Activated naive CD4-positive, alpha-beta T cell treated with anti-CD3 and anti-CD28 coated beads for 36 hours (primary cell): ENCODE data around the gene MT1H. TPM values are rescaled to one million over a fixed set of nuclear protein-coding genes. Genes with fewer than 3 reads are reported as not detected.
"Not testable (repeated sequence)": the region's sequence is repeated elsewhere in the genome, so short reads cannot be mapped to it uniquely, and the experiment has no call there.

ENCODE experiments used
- CTCF ChIA-PET: fragments of 350-600 bp; sonication (Branson Sonifier 250); formaldehyde crosslinking; loops from one replicate; lab custom pipeline; 2021; ENCODE audit warnings: antibody characterized with exemption; lab: Charles Lee
- DNase-seq: peaks from one replicate; pipeline ENCODE4 v3.0.0-alpha.2; 2020
- H3K27ac Mint-ChIP-seq: one replicate; pipeline ENCODE4 v1.8.0; 2021; ENCODE audit warnings: mild to moderate bottlenecking, mixed read lengths
- H3K27me3 Mint-ChIP-seq: one replicate; pipeline ENCODE4 v1.8.0; 2021; ENCODE audit warnings: low read depth, mixed read lengths
- H3K36me3 Mint-ChIP-seq: one replicate; pipeline ENCODE4 v1.8.0; 2021; ENCODE audit warnings: low read depth, mixed read lengths
- H3K4me1 Mint-ChIP-seq: one replicate; pipeline ENCODE4 v1.8.0; 2021; ENCODE audit warnings: low read depth, mixed read lengths
- H3K4me3 Mint-ChIP-seq: one replicate; pipeline ENCODE4 v1.8.0; 2021; ENCODE audit warnings: mild to moderate bottlenecking, moderate library complexity, mixed read lengths
- H3K9me3 Mint-ChIP-seq: one replicate; pipeline ENCODE4 v1.8.0; 2021; ENCODE audit warnings: mixed read lengths
- intact Hi-C: fragments of 100-400 bp; cut with micrococcal nuclease; formaldehyde crosslinking; loops from one replicate; pipeline ENCODE4 v1.15.1; 2023
- total RNA-seq, 2 experiments: library from RNA; stranded (reverse); gene quantifications; one replicate each; pipeline ENCODE4 v1.2.3, GENCODE V29; 2021

MT1H gene
- total RNA-seq, 2 experiments from 2014 or later: 5.4 to 7.4 TPM

DNA sequence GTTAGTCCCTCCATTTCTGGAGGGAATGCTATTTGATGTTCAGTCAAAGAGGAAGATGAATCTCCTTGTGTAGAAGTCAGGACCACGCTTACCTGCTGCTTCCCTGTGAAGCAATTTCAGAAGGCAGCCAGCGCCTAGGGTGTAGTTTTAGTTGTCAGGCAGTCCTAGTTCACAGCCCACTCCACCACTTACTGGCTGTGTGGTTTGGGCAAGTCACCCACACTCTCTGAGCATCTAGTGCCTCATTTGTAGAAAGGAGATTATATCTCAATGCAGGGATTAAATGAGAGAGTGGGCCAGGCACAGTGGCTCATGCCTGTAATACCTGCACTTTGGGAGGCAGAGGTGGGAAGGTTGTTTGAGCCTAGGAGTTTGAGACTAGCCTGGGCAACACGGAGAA is 2.6 kb downstream of the MT1H start:
- intact Hi-C loops, H3K27ac Mint-ChIP-seq, H3K36me3 Mint-ChIP-seq, H3K4me3 Mint-ChIP-seq, H3K9me3 Mint-ChIP-seq, DNase-seq: not testable (repeated sequence)
- peaks cover 42% of the 10 kb centered on the region for H3K27me3 Mint-ChIP-seq
- CTCF ChIA-PET: interaction anchor here (0.6 to 1.4 kb wide), 4 partner anchors 24 to 96 kb away, joined by 3 to 7 read pairs (median 3); no protein-coding TSS in a partner anchor
- peaks cover 28% of the 10 kb centered on the region for H3K4me1 Mint-ChIP-seq

DNA sequence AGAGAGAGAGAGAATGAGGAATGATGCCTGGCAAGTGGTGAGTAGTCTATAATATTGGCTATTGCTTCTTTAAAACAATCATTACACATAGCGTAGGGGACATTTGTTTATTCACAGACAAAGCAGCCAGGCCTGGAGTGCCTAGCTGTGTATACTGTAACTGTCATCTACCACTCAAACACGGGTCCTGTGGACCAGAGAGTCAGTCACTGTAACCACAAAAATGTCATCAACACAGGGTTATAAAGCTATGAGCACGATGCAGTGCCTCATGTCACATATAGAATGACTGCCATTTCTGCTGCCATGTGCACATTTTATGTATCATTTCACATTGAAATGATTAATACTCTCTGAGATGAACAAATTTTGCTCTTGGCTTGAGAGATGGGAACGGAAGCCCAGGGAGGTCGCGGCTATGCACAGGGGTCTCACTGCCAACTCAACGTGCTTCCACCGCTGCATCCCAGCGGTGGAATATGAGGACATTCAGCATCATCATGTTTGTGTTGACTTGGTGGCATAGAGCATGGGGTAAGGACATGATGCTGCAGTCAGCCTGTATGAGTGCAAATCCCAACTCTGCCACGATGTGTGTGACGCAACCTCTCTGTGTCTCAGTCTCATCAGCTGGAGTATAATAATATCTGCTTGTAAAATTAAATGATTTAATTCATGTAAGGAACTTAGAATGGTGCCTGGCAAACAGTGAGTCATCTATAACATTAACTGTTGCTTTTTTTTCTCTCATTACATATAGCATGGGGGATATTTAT is 3.3 kb downstream of the MT1H start:
- no peaks in the 10 kb centered on the region for H3K36me3 Mint-ChIP-seq
- no peak for DNase-seq
- CTCF ChIA-PET: interaction anchor here (0.8 to 1.7 kb wide), 9 partner anchors 8 to 97 kb away, joined by 3 to 15 read pairs (median 4); no protein-coding TSS in a partner anchor
- no peak overlapping the region for H3K4me3 Mint-ChIP-seq
- peaks cover 35% of the 10 kb centered on the region for H3K27me3 Mint-ChIP-seq
- H3K9me3 Mint-ChIP-seq: no peaks in the 10 kb centered on the region
- no peak overlapping the region for H3K27ac Mint-ChIP-seq
- intact Hi-C loops: no loop called here
- H3K4me1 Mint-ChIP-seq: peaks cover 26% of the 10 kb centered on the region

DNA sequence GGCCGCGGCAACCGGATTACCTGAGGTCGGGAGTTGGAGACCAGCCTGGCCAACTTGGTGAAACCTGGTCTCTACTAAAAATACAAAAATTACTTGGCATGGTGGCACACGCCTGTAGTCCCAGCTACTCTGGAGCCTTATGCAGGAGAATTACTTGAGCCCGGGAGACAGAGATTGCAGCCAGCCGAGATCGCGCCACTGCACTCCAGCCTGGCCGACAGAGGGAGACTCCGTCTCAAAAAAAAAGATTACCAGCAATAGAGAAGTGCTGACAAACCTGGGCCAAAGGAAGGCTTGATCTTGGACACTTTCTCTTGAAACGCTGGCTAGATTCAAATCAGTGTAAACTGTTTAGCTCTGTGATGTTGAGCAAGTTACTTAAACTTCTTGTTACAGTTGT is 4.3 kb downstream of the MT1H start:
- H3K9me3 Mint-ChIP-seq: no peaks in the 10 kb centered on the region
- H3K36me3 Mint-ChIP-seq: no peaks in the 10 kb centered on the region
- peaks cover 26% of the 10 kb centered on the region for H3K27me3 Mint-ChIP-seq
- intact Hi-C loops: loop anchor here (1.0 kb wide), 2 partner anchors 8 to 28 kb away; partner anchors contain the start of gene MT1X
- H3K4me3 Mint-ChIP-seq: no peak overlapping the region
- peaks cover 18% of the 10 kb centered on the region for H3K4me1 Mint-ChIP-seq
- CTCF ChIA-PET: interaction anchor here (0.6 to 1.7 kb wide), 9 partner anchors 8 to 119 kb away, joined by 3 to 15 read pairs (median 3); partner anchors contain the start of gene MT1X
- DNase-seq: peak; percentile 52
- H3K27ac Mint-ChIP-seq: no peak overlapping the region

DNA sequence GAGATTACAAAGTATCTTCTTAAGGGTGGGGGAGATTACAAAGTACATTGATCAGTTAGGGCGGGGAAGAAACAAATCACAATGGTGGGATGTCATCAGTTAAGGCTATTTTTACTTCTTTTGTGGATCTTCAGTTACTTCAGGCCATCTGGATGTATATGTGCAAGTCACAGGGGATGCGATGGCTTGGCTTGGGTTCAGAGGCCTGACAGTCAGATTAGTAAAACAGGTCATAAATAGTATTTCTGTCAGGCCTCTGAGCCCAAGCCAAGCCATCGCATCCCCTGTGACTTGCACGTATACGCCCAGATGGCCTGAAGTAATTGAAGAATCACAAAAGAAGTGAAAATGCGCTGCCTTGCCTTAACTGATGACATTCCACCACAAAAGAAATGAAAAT is 5.0 kb downstream of the MT1H start:
- not testable (repeated sequence) for H3K4me3 Mint-ChIP-seq, H3K27ac Mint-ChIP-seq, H3K9me3 Mint-ChIP-seq, DNase-seq, H3K36me3 Mint-ChIP-seq
- Mint-ChIP-seq H3K4me1 (peaks cover 15% of the 10 kb centered on the region), H3K27me3 (peaks cover 21% of the 10 kb centered on the region)
- CTCF ChIA-PET: interaction anchor here (0.7 to 1.7 kb wide), 3 partner anchors 27 to 119 kb away, joined by 3 to 15 read pairs (median 5); no protein-coding TSS in a partner anchor
- intact Hi-C loops: loop anchor here (1.0 kb wide), 2 partner anchors 8 to 28 kb away; partner anchors contain the start of gene MT1X

DNA sequence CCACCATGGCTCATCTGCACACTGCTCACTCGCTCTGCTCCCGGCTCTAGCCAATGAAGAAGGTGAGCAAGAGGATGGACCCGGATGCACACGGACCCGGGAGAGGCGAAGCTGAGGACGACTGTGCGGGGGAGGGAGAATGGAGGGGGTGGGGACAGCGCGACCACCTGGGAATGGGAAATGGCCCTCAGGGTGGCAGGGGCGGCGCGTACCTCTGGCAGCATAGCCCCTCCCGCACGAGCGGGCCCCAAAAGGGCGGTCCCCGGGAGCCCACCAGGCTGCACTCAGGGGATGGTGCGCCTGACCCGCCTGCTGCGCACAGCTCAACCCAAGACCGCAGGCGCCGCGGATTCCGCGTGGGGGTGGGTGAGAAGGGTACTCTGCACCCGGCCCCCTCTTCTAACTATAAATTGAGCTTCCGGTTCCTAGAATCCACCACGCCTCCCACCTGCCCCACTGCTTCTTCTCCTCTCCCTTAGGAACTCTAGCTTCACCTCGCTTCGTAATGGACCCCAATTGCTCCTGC is 6.1 kb downstream of the MT1H start:
- peak; percentile 73 for DNase-seq
- CTCF ChIA-PET: interaction anchor here (0.8 to 1.4 kb wide), 3 partner anchors 13 to 31 kb away, joined by 3 to 13 read pairs (median 3); no protein-coding TSS in a partner anchor
- H3K4me1 Mint-ChIP-seq: peaks cover 11% of the 10 kb centered on the region
- intact Hi-C loops: loop anchor here (1.0 kb wide), 1 partner anchor 7 kb away; the partner anchor contains the start of gene MT1G
- H3K4me3 Mint-ChIP-seq: peak overlapping the region; percentile 55
- peaks cover 10% of the 10 kb centered on the region for H3K27me3 Mint-ChIP-seq
- no peaks in the 10 kb centered on the region for H3K9me3 Mint-ChIP-seq
- no peaks in the 10 kb centered on the region for H3K36me3 Mint-ChIP-seq
- H3K27ac Mint-ChIP-seq: no peak overlapping the region

DNA sequence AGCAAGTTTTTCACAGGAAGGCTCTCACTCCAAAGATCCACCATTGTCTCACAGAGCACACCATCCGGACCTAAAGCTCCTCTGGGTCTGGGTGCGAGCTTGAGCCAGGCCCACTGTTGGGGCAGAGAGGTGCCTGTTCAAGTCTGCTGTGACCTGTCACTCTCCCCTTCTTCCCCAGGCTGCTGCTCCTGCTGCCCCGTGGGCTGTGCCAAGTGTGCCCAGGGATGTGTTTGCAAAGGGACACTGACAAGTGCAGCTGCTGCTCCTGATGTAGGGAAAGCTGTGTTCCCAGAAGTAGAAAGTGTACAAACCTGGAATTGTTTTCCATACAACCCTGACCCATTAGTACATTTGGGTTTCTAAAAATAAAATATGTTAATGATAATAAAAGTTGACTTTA is 7.9 kb downstream of the MT1H start:
- CTCF ChIA-PET: interaction anchor here (0.6 to 0.7 kb wide), 3 partner anchors 23 to 836 kb away, joined by 3 read pairs; partner anchors contain the start of gene MT2A
- Mint-ChIP-seq H3K27ac (no peak overlapping the region), H3K27me3 (peaks cover 4% of the 10 kb centered on the region), H3K36me3 (no peaks in the 10 kb centered on the region), H3K4me3 (no peak overlapping the region), H3K4me1 (peaks cover 15% of the 10 kb centered on the region), H3K9me3 (no peaks in the 10 kb centered on the region)
- no peak for DNase-seq
- intact Hi-C loops: no loop called here

DNA sequence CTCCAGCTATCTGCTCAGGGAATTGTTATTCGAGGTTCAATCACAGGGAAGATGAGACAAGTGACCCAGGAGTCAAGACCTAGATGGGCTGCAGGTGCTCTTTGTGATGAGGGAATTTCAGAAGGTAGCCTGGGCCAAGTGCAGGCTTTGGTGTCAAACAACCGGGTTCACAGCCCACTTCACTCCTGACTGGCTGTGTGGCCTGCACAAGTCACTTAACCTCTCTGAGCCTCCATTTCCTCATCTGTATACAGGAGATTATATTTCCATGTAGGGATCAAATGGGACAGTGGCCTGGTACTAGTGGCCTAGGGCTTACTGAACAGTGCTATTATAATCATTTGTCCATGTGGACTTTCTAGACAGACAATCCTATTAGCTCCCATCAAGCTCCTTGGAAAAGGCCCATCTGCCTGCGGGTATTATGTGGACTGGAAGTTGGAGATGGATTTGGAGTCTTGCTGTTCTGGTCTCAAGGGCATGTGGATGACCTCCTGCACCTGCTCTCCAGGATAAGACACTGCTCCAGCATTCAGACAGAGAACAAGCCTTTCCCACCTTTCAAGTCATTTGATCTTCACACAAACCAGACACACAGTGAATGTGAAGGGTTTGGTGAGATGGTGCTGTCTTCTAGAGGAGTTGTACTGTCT is 9.6 kb downstream of the MT1H start:
- no peaks in the 10 kb centered on the region for H3K9me3 Mint-ChIP-seq
- no peaks in the 10 kb centered on the region for H3K36me3 Mint-ChIP-seq
- H3K4me3 Mint-ChIP-seq: no peak overlapping the region
- no peak overlapping the region for H3K27ac Mint-ChIP-seq
- CTCF ChIA-PET: interaction anchor here (1.0 kb wide), 1 partner anchor 22 kb away, joined by 5 read pairs; no protein-coding TSS in a partner anchor
- intact Hi-C loops: no loop called here
- DNase-seq: no peak
- peaks cover 27% of the 10 kb centered on the region for H3K4me1 Mint-ChIP-seq
- H3K27me3 Mint-ChIP-seq: peaks cover 4% of the 10 kb centered on the region

DNA sequence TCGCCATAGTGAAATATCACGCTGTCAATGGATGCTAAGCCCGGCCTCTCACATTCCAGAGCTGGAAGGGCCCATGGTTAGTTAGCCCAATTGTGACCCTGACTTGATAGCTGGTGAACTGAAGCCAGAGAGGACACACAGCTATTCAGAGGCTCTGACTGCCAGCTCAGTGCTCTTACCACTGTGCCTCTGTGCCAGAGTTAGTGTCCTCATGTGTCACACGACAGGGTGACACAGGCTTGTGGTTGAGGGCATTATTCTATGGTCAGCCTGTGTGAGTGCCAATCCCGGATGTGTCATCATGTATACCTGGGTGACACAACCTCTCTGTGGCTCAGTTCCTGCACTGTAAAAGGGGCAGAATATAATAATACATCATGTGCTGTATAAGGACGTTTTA is 10.2 kb downstream of the MT1H start:
- DNase-seq: no peak
- intact Hi-C loops: loop anchor here (5.0 kb wide), 1 partner anchor 252 kb away; the partner anchor contains the start of gene HERPUD1
- Mint-ChIP-seq H3K4me3 (no peak overlapping the region), H3K36me3 (no peaks in the 10 kb centered on the region), H3K27me3 (peaks cover 4% of the 10 kb centered on the region), H3K9me3 (no peaks in the 10 kb centered on the region), H3K27ac (no peak overlapping the region), H3K4me1 (peaks cover 28% of the 10 kb centered on the region)
- CTCF ChIA-PET: no interaction called here

DNA sequence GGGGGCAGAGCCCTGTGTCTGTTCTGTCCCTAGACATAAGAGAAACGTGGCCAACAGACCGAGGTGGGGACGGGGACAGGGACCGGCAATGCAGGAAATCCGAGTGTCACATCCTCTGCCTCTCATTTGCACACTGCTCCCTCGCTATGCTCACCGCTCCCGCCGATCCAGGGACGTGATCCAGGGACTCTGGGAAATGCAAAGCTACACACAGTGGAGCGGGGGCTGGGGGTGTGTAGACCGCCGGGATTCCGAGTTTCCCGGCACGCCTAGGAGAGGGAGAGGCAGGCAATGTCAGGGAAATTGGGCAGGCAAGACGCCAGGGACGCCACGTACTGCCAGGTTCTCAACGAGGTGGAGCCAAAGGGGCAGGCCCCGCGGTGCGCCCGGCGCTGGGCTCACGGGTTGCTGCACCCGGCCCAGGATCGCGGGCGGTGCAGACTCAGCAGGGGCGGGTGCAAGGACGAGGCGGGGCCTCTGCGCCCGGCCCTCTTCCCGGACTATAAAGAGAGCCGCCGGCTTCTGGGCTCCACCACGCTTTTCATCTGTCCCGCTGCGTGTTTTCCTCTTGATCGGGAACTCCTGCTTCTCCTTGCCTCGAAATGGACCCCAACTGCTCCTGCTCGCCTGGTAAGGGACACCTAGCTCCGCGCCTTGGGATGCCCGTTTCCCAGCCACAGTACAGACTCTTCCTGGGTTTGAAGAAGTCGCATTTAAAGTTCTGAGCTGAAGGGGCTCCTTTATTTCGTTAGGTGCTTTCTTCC is 12.5 kb downstream of the MT1H start, which contains the start of gene MT1X:
Gene MT1X (plus strand): TSS at position 532 of the 764 bp plus-strand sequence. CDS start 71 bp downstream, at position 603.
- CTCF ChIA-PET: interaction anchor here (1.0 to 3.9 kb wide), 4 partner anchors 8 to 106 kb away, joined by 3 to 19 read pairs (median 4); no protein-coding TSS in a partner anchor
- Mint-ChIP-seq H3K9me3 (peaks cover 3% of the 10 kb centered on the region), H3K4me1 (peaks cover 19% of the 10 kb centered on the region)

DNA sequence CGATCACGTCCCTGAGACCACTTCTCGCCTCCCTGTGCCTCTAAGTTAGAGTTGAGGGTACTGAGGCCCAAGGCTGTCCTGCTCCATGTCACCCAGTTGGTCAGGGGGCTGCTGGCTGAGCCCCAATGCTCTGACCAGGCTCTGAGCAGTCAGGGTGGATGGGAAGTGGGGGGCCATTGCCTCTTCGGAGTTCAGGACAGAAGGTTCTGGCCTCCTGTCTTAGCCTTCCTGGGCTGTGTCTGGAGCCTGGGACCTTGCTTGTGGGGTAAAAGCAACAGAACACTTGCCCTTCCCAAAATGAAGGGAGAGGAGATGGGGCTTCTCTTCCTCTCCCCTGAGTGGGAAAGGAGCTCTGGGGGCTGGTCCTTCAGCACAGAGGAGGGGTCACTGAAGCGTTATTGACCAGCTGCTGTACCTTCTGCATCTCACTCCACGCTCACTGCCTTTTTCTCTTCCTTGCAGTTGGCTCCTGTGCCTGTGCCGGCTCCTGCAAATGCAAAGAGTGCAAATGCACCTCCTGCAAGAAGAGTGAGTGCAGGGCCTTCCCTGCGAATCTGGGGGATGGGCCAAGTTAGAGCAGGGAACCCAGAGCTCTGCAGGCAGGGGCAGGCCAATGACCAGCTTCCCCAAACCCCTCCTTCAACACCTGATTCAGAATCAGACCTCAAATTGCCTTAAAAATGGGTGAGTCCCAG is 13.2 kb downstream of the MT1H start:
- intact Hi-C loops: loop anchor here (1.0 to 5.0 kb wide), 12 partner anchors 9 to 326 kb away; partner anchors contain the start of genes HERPUD1, MT1E, MT1F and MT1G
- CTCF ChIA-PET: interaction anchor here (1.2 to 3.9 kb wide), 4 partner anchors 9 to 169 kb away, joined by 3 to 19 read pairs (median 4); no protein-coding TSS in a partner anchor
- H3K36me3 Mint-ChIP-seq: peaks cover 4% of the 10 kb centered on the region
- DNase-seq: peak; percentile 28
- H3K4me3 Mint-ChIP-seq: peak overlapping the region; percentile 92
- peaks cover 19% of the 10 kb centered on the region for H3K4me1 Mint-ChIP-seq
- H3K27me3 Mint-ChIP-seq: no peaks in the 10 kb centered on the region
- H3K27ac Mint-ChIP-seq: peak overlapping the region; percentile 83
- peaks cover 3% of the 10 kb centered on the region for H3K9me3 Mint-ChIP-seq

More for the DNA sequence above, 12.5 kb downstream of the MT1H start, which contains the start of gene MT1X:
- peak within 1 kb of the TSS; percentile 92 for H3K4me3 Mint-ChIP-seq
- peak; percentile 95 for DNase-seq
- no peaks in the 10 kb centered on the region for H3K27me3 Mint-ChIP-seq
- intact Hi-C loops: loop anchor here (1.0 to 5.0 kb wide), 12 partner anchors 8 to 325 kb away; partner anchors contain the start of genes HERPUD1, MT1E, MT1F and MT1G
- peak within 1 kb of the TSS; percentile 96 for H3K27ac Mint-ChIP-seq
- peaks cover 4% of the 10 kb centered on the region for H3K36me3 Mint-ChIP-seq
